ENCODE measurements around the gene RRP36.
"Not testable (repeated sequence)": the region's sequence is repeated elsewhere in the genome, so short reads cannot be mapped to it uniquely, and the experiment has no call there.

Gene RRP36

GRCh38 chr6:43040542-43041257 lies 19.3 kb downstream of the RRP36 start:
- Mint-ChIP-seq H3K27ac (no peak overlapping the region), H3K4me1 (ENCODE audit: low read depth) (no peaks in the 10 kb centered on the region), H3K36me3 (no peaks in the 10 kb centered on the region), H3K27me3 (no peaks in the 10 kb centered on the region), H3K4me3 (no peak overlapping the region), H3K9me3 (ENCODE audit: low read depth) (no peaks in the 10 kb centered on the region)

GRCh38 chr6:43041475-43041874 lies 20.1 kb downstream of the RRP36 start:
- H3K27me3 Mint-ChIP-seq; H3K9me3 Mint-ChIP-seq (ENCODE audit: low read depth); H3K4me1 Mint-ChIP-seq (ENCODE audit: low read depth); H3K27ac Mint-ChIP-seq; H3K36me3 Mint-ChIP-seq; H3K4me3 Mint-ChIP-seq: not testable (repeated sequence)

- Mint-ChIP-seq H3K27ac (no peak overlapping the region), H3K36me3 (no peaks in the 10 kb centered on the region), H3K9me3 (ENCODE audit: low read depth) (no peaks in the 10 kb centered on the region), H3K4me3 (no peak overlapping the region), H3K27me3 (no peaks in the 10 kb centered on the region), H3K4me1 (ENCODE audit: low read depth) (no peaks in the 10 kb centered on the region)
Observed at GRCh38 chr6:43043310-43043709, 21.9 kb downstream of the RRP36 start.

GRCh38 chr6:43045371-43045930 lies 24.0 kb downstream of the RRP36 start:
- H3K27me3 Mint-ChIP-seq, result no peaks in the 10 kb centered on the region
- H3K27ac Mint-ChIP-seq, result no peak overlapping the region
- H3K4me3 Mint-ChIP-seq, result no peak overlapping the region
- H3K9me3 Mint-ChIP-seq (ENCODE audit: low read depth), result no peaks in the 10 kb centered on the region
- H3K36me3 Mint-ChIP-seq, result no peaks in the 10 kb centered on the region
- peaks cover under 1% of the 10 kb centered on the region for H3K4me1 Mint-ChIP-seq (ENCODE audit: low read depth)

- no peak overlapping the region for H3K4me3 Mint-ChIP-seq
- H3K36me3 Mint-ChIP-seq, result peaks cover 2% of the 10 kb centered on the region
- no peaks in the 10 kb centered on the region for H3K9me3 Mint-ChIP-seq (ENCODE audit: low read depth)
- no peaks in the 10 kb centered on the region for H3K27me3 Mint-ChIP-seq
- H3K4me1 Mint-ChIP-seq (ENCODE audit: low read depth), result peaks cover 18% of the 10 kb centered on the region
- no peak overlapping the region for H3K27ac Mint-ChIP-seq
Observed at GRCh38 chr6:43047998-43048397, 26.6 kb downstream of the RRP36 start.

- no peaks in the 10 kb centered on the region for H3K27me3 Mint-ChIP-seq
- H3K4me1 Mint-ChIP-seq (ENCODE audit: low read depth), result peaks cover 29% of the 10 kb centered on the region
- peak overlapping the region; percentile 68 for H3K27ac Mint-ChIP-seq
- no peak overlapping the region for H3K4me3 Mint-ChIP-seq
- H3K36me3 Mint-ChIP-seq, result peaks cover 2% of the 10 kb centered on the region
- no peaks in the 10 kb centered on the region for H3K9me3 Mint-ChIP-seq (ENCODE audit: low read depth)
Observed at GRCh38 chr6:43050981-43051380, 29.6 kb downstream of the RRP36 start.

- no peaks in the 10 kb centered on the region for H3K27me3 Mint-ChIP-seq
- H3K36me3 Mint-ChIP-seq, result peaks cover 2% of the 10 kb centered on the region
- peaks cover 33% of the 10 kb centered on the region for H3K4me1 Mint-ChIP-seq (ENCODE audit: low read depth)
- peak overlapping the region; percentile 95 for H3K4me3 Mint-ChIP-seq
- H3K9me3 Mint-ChIP-seq (ENCODE audit: low read depth), result no peaks in the 10 kb centered on the region
- H3K27ac Mint-ChIP-seq, result peak overlapping the region; percentile 94
Observed at GRCh38 chr6:43052225-43052841, 30.9 kb downstream of the RRP36 start.

GRCh38 chr6:43052842-43053544 lies 31.6 kb downstream of the RRP36 start:
- Mint-ChIP-seq H3K27ac (peak overlapping the region; percentile 94), H3K36me3 (peaks cover 2% of the 10 kb centered on the region), H3K27me3 (no peaks in the 10 kb centered on the region), H3K4me3 (peak overlapping the region; percentile 95), H3K9me3 (ENCODE audit: low read depth) (no peaks in the 10 kb centered on the region), H3K4me1 (ENCODE audit: low read depth) (peaks cover 38% of the 10 kb centered on the region)

GRCh38 chr6:43053545-43054205 lies 32.3 kb downstream of the RRP36 start, which contains the start of gene CUL7:
Gene CUL7, minus strand, starts transcription at chr6:43053851. Its CDS starts 1,063 bp downstream, at chr6:43052788.
- Mint-ChIP-seq H3K4me3 (peak within 1 kb of the TSS; percentile 95), H3K27ac (peak within 1 kb of the TSS; percentile 94), H3K9me3 (ENCODE audit: low read depth) (no peaks in the 10 kb centered on the region), H3K27me3 (no peaks in the 10 kb centered on the region), H3K4me1 (ENCODE audit: low read depth) (peaks cover 44% of the 10 kb centered on the region), H3K36me3 (peaks cover 2% of the 10 kb centered on the region)

GRCh38 chr6:43054206-43054943 lies 33.0 kb downstream of the RRP36 start:
- peaks cover 2% of the 10 kb centered on the region for H3K36me3 Mint-ChIP-seq
- H3K27ac Mint-ChIP-seq, result peak overlapping the region; percentile 91
- H3K4me3 Mint-ChIP-seq, result peak overlapping the region; percentile 95
- peaks cover 46% of the 10 kb centered on the region for H3K4me1 Mint-ChIP-seq (ENCODE audit: low read depth)
- H3K27me3 Mint-ChIP-seq, result no peaks in the 10 kb centered on the region
- no peaks in the 10 kb centered on the region for H3K9me3 Mint-ChIP-seq (ENCODE audit: low read depth)

- H3K9me3 Mint-ChIP-seq (ENCODE audit: low read depth), result no peaks in the 10 kb centered on the region
- peaks cover 2% of the 10 kb centered on the region for H3K36me3 Mint-ChIP-seq
- no peaks in the 10 kb centered on the region for H3K27me3 Mint-ChIP-seq
- no peak overlapping the region for H3K27ac Mint-ChIP-seq
- peaks cover 57% of the 10 kb centered on the region for H3K4me1 Mint-ChIP-seq (ENCODE audit: low read depth)
- peak overlapping the region; percentile 52 for H3K4me3 Mint-ChIP-seq
Observed at GRCh38 chr6:43055966-43056365, 34.5 kb downstream of the RRP36 start.

GRCh38 chr6:43058531-43058930 lies 37.1 kb downstream of the RRP36 start:
- peak overlapping the region; percentile 97 for H3K4me3 Mint-ChIP-seq
- peaks cover 2% of the 10 kb centered on the region for H3K36me3 Mint-ChIP-seq
- no peaks in the 10 kb centered on the region for H3K9me3 Mint-ChIP-seq (ENCODE audit: low read depth)
- no peaks in the 10 kb centered on the region for H3K27me3 Mint-ChIP-seq
- H3K27ac Mint-ChIP-seq, result peak overlapping the region; percentile 99
- H3K4me1 Mint-ChIP-seq (ENCODE audit: low read depth), result peaks cover 49% of the 10 kb centered on the region

- H3K27ac Mint-ChIP-seq, result peak within 1 kb of the TSS; percentile 99
- peak within 1 kb of the TSS; percentile 97 for H3K4me3 Mint-ChIP-seq
- H3K27me3 Mint-ChIP-seq, result no peaks in the 10 kb centered on the region
- no peaks in the 10 kb centered on the region for H3K9me3 Mint-ChIP-seq (ENCODE audit: low read depth)
- peaks cover 6% of the 10 kb centered on the region for H3K36me3 Mint-ChIP-seq
- peaks cover 43% of the 10 kb centered on the region for H3K4me1 Mint-ChIP-seq (ENCODE audit: low read depth)
Observed at GRCh38 chr6:43059168-43060033, 38.0 kb downstream of the RRP36 start, which contains the start of the genes KLC4 and MRPL2. Gene KLC4, plus strand, starts transcription at chr6:43059631. Its CDS starts 1,705 bp downstream, at chr6:43061336. Gene MRPL2, minus strand, starts transcription at chr6:43059434. Its CDS starts 53 bp downstream, at chr6:43059381.

All from activated naive CD8-positive, alpha-beta T cell (primary cell).